GM19452 (cell line): ENCODE data around the gene RNFT2.

ENCODE experiments used
- ATAC-seq: cut with Tn5 transposase; IDR thresholded peaks from one replicate; pipeline ENCODE4 v1.9.1; 2021; ENCODE audit not compliant: unreplicated experiment

Gene RNFT2, protein sequence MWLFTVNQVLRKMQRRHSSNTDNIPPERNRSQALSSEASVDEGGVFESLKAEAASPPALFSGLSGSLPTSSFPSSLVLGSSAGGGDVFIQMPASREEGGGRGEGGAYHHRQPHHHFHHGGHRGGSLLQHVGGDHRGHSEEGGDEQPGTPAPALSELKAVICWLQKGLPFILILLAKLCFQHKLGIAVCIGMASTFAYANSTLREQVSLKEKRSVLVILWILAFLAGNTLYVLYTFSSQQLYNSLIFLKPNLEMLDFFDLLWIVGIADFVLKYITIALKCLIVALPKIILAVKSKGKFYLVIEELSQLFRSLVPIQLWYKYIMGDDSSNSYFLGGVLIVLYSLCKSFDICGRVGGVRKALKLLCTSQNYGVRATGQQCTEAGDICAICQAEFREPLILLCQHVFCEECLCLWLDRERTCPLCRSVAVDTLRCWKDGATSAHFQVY

DNA sequence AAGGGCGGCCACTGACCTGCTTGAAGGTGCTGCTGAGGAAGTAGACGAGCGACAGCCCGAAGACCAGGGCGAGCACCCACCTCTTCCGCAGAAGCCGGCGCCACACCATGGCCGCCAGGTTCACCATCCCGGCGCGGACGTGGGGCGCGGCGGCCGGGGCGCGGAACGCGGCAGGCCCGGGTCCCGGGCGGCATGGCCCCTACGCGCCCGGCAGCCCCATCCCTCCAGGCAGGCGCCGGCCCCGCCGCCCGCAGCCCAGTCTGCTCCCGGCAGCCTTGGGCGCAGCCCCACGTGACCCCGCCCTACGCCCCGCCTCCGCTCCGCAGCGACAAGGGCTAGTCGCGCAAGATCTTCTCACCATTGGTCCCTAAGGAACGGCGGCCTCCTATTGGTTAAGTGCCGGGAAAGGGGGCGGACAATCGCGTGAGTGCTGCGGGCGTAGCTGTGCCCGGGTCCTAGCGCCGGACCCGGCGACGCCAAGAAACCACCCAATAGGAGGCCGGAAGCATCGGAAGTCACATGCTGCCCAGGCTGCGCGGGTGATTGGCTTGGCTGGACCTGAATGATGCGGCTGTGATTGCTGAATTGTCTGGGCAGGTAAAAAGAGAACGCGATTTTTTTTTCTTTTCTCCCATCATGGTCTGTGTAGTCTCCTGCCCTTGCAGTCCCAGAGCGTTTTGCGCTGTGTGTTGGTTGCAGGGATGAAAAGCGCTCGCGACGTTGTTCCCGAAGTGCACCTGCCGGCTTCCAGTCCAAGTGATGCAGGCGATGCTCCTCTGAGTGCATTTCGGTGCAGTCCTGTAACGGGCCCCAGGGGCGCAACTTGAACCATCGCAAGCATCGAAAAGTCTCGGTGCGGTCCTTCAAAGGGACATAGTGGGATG is at the start of gene RNFT2, which contains the start of gene SPRING1:
Gene RNFT2 (plus strand): TSS at position 542 of the 884 bp plus-strand sequence. CDS start 2,183 bp downstream, outside the sequence.
Gene SPRING1 (minus strand): TSS at position 296 of the 884 bp plus-strand sequence. CDS start 169 bp downstream, at position 127.
- peak; percentile 98 for ATAC-seq

DNA sequence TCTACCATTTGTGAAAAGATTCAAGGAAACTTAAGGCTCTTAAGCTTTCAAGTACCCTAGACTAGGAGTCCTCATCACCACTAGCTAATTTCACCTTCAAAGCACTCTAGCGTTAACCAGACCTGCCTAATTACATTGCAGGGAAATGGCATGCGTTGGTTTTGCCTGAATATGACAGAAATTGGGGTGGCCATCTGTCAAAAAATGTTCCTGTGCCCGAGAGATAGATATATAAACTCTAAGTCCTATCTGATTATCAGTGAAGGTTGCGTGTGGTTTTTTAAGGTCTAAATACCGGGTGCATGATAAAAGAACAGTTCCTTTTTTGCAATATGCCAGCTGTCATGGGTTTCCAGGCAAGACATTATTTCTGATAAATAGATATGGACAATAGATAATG is 48.6 kb upstream of the RNFT2 start:
- ATAC-seq, result no peak

DNA sequence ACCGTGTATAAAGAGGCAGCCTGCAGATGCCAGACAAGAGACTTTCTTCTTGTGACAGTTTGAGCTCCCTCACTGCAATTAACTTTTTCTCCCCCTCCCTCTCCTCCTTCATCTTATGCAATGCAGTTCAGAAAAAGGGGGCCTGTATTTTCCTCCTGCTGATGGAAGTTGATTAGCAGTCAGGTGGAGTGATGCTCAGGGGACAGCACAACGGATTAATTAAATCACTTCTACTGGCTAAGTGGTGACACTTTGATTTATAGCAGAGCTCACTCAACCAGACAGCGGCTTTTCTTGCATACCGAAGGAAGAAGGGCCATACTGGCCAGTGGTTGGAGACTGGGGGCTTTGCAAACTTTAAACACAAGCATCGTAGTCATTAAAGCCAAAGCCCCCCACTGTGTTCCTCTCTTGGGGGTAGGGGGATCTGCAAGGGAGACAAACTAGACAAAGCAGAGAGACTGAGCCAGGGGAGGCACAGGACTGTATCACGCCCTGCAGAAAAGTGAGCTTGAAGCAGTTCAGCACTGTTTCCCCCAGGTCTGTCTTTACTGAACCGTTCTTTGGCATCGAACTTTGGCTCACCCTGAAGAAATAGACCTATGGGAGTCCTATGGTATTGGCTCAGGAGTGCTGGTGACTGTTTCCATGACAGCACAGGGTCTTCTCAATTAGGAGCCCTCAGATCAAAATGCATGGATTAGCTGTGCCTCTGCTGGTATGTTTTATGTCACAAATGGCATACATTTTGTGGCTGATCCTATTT is 48.0 kb upstream of the RNFT2 start:
- no peak for ATAC-seq

DNA sequence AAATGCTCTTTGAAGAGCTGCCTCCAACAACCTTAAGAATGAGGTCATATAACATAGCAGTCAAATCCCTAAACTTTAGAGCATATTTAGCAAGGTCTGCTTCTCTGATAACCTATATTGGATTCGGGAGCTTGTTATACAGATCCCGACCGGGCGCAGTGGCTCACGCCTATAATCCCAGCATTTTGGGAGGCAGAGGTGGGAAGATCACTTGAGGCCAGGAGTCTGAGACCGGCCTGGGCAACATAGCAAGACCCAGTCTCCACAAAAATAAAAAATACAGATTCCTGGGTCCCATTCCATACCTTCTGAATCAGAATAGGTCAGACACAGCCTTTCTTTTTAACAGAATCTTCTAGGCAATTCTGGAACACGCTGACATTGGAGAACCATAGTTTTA is 46.9 kb upstream of the RNFT2 start:
- ATAC-seq, result no peak

DNA sequence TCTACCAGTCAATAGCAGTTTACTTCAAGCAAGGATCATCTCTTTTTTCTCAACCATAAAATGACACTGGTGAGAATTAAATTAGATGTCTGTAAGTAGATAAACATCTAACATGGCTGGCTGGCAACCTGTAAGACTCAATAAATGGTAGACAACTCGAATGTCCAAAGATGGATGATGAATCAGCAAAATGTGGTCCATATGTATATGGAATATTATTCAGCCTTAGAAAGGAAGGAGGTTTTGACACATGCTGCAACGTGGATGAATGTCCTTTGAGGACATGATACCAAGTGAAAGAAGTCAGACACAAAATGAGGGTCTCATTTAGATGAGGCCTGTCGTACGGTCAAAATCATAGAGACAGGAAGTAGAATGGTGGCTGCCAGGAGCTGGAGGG is 46.5 kb upstream of the RNFT2 start:
- ATAC-seq, result no peak

DNA sequence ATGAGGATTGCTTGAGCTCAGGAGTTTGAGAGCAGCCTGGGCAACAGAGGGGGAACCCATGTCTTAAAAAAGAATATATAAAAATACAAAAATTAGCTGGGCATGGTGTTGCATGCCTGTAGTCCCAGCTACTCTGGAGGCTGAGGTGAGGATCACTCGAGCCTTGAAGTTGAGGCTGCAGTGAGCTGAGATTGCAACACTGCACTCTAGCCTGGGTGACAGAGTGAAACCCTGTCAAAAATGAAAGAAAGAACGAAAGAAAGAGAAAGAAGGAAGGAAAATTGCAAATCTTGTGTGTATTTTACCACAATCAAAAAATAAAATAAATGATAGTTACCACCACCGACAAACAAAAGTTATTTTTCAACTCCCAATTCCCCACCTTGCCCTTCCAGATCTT is 45.5 kb upstream of the RNFT2 start:
- ATAC-seq, result no peak

DNA sequence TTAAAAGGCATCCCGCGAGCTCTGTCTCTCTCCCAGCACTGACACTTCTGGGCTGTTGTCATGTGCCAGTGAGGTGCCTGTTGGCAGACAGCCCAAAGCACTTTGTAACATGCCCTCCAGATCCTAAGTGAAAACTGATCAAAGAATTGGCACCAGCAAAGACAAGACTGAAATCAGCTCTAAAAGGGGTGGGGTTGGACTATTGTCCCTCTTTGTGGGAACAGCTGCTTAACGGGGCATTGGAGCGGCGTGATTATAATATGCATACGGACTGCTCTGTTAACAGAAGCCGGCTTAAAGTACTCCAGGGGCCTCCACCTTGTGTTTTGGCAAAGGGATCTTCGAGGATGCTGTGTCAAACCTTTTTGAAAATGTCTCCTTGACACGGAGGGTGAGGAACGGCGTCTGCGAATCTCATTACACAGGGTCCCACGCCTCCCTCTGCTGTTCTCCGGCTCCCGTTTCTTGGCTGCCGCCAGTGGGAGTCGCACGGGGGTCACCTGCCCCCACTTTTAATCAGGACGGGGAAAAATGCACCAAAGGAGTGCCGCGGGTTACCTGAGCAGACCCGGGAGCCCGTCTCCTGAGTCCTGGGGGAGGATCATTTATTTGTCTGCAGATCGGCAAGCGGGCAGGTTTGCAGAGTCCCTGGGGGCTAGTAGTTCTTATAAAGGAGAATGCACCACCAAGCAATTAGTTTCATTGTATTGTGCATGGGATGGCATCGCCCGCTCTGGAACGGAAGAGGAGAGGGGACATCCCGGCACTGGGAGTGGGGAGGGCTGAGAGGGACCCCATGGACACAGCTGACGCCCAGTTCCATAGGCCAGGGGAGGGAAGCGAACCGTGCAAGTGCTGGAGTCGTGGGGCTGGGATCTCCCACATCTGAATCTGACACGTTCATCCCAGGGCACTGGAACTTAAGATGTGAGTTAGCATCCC is 44.6 kb upstream of the RNFT2 start:
- no peak for ATAC-seq

DNA sequence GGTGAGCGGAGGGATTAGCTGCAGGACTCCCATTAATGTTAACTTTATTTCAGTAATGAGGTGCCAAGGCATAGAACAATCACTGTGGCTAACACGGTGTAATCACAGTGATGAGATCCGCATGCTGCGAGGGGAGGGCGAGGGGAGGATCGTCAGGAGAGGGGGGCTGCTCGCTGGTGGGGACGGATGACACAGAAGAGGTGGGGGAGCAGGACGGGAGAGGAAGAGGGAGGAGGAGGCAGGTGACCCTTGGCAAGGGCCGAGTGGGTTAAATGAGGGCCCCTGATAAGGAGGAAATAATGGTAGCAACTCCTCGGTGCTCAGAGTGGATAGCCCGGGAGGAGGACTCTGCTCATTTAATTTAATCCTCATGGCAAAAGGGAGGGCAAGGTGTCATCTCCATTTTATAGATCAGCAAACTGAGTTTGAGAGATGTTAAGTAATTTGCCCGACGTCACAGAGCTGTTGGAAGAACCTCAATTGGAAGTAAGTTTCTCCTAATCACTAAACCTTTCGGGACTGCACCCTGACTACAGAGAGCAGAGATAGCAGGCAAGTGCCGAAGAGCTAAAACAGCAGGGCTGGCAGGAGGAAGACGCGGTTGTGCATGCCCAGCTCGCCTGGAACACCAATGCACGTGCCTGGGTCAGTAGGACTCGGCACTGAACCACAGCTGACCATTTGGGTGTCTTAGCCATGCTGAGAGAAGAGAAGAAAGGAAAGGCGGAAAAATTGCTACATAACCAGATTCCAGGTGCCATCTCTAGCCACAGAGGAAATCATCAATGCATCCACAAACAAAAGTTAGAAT is 43.3 kb upstream of the RNFT2 start:
- no peak for ATAC-seq

DNA sequence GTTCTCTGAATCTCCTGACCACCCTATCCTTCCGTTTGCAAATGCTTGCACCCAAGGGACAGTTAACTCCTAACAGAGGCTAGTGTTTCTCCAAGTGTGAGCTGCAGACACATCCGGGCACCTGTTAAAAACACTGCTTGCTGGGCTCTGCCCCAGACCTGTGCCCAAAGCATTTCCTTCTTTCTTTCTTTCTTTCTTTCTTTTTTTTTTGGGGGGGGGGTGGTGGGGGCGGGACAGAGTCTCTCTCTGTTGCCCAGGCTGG is 42.7 kb upstream of the RNFT2 start:
- no peak for ATAC-seq

DNA sequence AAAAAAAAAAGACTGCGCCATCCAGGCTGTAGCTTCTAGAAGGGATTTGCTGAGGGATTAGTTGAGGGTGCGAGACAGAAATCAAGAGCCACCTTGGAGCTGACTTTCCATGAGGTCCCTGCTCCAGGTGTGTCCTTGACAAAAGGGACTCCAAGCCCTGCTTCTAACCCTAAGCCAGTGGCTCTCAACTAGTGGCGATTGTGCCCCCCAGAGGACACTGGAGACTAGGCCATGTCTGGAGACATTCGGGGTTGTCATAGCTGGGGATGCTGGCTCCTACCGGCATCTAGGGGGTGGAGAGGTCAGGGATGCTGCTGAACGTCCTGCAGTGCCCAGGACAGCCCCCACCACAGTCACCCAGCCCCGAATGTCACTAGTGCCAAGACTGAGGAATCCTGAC is 40.8 kb upstream of the RNFT2 start:
- ATAC-seq, result no peak

DNA sequence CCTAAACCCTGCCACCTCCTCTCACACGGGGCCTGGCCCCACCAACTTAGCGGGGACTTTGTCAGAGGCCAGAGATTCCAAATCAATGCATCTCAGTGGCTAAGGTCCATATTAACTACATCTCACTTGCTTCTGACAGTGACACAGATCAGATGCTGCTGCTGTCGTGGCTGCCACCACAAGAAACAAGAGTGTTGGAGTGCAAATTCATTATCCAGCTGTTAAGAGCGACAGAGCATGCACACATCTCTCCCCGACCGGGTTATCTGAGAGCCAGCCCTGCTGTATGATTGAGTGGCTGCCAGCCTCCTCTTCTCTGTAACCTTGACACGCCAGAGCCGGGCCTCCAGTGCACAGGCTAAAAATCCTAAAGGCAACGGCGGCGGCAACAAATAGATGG is 40.4 kb upstream of the RNFT2 start:
- no peak for ATAC-seq

DNA sequence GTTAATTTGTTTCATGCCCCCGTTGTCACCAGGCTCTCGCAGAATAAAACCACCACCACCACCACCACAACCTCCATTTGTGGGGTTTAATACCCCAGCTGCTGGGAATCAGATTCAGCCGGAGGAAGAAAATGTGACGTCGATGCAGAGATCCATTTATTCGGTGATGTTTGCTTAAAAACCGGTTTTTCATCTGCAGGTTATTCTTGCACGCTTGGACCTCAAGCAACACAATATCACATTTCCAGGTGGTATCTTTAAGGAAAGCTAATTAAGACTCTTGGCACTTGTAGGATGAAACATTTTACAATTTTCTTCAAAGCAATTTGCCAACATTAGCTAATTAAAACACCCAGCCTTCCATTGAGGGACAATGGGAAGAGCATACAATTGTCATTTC is 40.0 kb upstream of the RNFT2 start:
- ATAC-seq, result no peak

DNA sequence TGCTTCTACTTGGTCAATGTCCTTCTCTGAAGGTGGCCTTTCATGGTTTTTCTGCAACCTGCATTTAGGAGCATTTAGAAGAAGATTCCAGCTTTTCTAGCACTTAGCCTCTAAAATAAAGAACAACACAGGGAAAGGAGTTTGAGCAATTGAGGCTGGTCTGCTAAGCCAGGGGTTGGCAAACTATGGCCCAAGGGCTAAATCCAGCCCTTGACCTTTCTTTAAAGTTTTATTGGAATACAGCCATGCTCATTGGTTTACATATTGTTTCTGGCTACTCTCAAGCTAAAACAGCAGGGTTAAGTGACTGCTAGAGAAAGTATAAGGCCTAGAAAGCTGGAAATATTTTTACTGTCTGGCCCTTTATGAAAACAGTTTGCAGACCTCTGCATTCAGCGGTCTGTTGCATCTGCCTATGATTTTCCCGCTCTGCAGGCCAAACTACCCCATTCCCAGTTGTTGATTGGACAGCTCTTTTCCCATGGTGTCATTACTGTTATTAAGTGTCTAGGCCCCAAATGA is 39.5 kb upstream of the RNFT2 start:
- ATAC-seq, result no peak

DNA sequence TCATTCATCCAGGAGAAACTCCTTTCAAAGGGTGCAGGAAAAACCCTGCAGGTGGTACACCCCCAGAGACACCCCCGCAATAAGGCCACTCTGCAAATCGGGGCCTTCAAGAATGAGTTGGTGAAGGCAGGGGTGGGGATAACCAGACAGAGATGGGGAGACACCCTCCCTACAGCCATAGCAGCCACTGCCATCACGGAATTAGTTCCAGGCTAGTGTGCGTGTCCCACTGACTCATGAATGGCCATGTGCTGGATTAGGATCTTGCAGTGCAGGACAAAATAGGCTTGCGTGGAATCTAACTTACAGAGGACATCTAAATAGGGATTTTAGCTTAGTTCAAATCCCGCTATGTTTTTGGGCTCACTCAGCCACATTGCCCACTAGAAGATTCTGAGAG is 38.0 kb upstream of the RNFT2 start:
- ATAC-seq, result no peak

DNA sequence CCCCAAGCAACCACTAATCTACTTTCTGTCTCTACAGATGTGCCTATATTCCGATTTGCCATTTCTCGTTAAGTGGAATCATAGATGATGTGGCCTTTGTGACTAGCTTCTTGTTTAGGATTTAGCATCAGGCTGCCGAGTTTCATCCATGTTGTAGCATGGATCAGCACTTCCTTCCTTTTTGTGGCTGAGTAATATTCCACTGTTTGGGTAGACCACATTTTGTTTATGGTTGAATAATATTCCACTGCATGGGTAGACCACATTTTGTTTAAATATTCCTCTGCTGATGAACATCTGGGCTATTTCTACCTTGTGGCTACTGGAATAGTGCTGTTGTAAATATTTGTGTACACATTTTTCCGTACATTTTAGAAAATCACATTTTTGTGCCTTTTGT is 36.7 kb upstream of the RNFT2 start:
- no peak for ATAC-seq

DNA sequence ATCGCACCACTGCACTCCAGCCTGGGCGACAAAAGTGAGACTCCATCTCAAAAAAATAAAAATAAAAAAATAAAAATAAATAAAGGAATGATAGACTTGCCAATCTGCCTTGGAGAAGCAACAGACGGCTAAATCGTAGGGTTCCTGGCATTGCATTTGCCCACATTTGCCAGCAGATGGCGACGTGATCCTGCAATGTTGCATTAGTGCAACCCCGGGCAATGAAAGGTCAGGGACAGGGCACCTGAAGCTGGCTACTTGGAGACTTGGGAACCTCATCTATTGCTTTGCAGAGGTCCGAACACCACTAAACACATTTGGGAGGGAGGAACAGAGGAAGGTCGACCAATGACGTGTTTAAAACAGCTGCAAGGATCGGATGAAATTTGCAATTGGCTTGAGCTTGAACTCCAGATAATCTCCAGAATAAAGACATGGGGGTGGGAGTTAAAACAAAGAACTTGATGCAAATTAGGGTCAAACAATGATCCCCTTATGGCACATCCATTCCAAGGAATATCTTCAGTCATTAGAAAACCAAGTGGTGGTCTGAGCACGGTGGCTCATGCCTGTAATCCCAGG is 34.8 kb upstream of the RNFT2 start:
- peak; percentile 60 for ATAC-seq

DNA sequence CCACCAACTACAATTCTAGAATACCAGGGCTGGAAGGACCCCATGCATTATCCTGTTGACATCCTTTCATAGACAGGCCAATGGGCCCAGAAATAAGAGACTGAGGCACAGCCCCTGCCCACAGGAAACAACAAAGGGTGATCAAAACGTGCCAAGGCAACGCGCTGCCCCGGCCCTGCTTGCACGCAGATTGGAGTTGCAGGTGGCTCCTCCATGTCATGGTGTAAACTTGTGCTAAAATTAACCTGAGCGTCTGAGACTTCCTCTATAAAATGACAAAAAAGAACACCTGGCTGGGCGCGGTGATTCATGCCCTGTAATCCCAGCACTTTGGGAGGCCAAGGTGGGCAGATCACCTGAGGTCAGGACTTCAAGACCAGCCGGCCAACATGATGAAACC is 30.4 kb upstream of the RNFT2 start:
- ATAC-seq, result no peak

DNA sequence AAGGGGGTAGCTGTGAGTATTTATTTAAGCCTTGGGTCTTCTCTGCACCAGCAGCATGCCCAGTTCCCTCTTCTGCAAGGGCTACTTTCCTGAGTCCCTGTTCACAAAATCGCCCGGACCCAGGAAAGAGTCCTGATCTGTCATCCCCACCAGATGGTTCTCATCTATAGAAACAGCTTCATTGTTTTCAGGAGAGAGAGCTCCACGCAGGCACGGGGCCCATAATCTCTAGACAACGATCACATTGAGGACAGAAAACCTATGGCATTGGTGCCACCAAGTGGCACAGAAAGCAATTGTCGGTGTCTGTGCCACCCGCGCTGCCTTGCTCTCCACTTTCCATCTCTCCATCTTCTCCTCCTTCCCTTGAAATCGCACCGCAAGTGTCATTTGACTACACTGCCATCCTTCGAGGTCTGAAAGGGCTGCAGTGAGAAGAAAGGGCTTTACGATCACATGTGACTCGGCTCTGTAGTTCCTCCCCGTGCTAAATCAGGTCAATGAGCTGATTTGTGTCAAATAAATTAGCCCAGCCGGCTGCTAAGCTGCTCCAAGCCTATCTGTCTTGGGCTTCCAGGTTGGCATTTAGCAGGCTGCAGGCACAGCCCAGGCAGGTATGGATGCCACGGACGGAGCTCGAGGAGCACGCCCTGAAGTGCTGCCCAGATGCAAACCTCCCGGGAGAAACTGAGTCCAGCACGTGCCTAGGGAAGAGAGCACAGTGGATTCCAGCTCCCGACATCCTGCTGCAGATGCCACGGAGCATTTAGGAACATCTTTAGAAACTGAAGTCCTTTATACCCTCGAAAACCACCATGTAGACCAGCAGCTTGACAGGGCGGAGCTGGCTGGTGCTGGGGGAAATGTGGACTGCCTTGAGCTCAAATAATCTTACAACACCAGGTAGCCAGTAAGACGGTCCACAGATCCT is 29.0 kb upstream of the RNFT2 start:
- peak; percentile 58 for ATAC-seq
